GM18505 (cell line): ENCODE results near the gene ETV1.

Experiments
- ATAC-seq: cut with Tn5 transposase; IDR thresholded peaks from one replicate; pipeline ENCODE4 v1.9.1; 2021; ENCODE audit not compliant: unreplicated experiment
- POLR2A ChIP-seq: IDR thresholded peaks from 4 replicates; pipeline ENCODE4 v1.6.1; 2011; ENCODE audit warnings: borderline replicate concordance; ENCODE audit not compliant: insufficient read depth, insufficient read length; ENCODE audit errors: extremely low read depth

The ETV1 gene

GRCh38 chr7:13856012-13856411, 133.5 kb downstream of the ETV1 start:
- no peak for ATAC-seq
- no peak for TF ChIP-seq POLR2A

DNA sequence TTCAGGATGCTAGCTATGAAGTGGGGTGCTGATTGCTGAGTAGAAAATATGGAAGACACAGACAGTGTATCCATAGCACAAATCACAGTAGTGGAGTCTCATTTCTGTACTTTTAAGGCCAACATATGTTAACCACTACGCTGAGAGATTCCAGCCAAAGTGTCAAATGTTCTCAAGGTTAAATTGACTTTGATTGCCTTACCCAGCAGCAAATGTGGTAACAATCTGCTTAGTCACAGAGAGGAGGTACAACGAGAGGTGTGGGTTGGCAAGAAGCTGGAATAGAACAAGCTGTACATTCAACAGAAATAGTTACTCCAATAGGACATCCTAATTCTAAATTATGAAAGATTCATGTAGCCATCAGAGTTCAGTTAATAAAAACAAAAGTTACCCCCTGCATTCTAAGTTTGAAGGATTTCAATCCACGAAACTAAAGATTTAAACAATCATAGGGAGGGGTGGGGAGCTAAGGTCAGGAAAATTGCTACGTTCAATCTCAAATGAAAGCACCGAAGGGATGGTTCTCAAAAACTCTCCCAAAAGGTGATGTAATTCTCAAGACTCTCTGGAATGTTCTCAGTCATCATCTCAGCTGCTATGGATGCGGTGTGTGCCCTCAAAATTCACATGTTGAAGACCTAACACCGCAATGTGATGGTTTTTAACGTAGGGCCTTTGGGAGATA, 137.0 kb downstream of the ETV1 start:
- no peak for ATAC-seq
- TF ChIP-seq POLR2A = no peak

GRCh38 chr7:13851736-13852135, 137.7 kb downstream of the ETV1 start:
- ATAC-seq = no peak
- TF ChIP-seq POLR2A = no peak

GRCh38 chr7:13850185-13850752, 139.2 kb downstream of the ETV1 start:
- no peak for TF ChIP-seq POLR2A
- peak; percentile 98 for ATAC-seq

DNA sequence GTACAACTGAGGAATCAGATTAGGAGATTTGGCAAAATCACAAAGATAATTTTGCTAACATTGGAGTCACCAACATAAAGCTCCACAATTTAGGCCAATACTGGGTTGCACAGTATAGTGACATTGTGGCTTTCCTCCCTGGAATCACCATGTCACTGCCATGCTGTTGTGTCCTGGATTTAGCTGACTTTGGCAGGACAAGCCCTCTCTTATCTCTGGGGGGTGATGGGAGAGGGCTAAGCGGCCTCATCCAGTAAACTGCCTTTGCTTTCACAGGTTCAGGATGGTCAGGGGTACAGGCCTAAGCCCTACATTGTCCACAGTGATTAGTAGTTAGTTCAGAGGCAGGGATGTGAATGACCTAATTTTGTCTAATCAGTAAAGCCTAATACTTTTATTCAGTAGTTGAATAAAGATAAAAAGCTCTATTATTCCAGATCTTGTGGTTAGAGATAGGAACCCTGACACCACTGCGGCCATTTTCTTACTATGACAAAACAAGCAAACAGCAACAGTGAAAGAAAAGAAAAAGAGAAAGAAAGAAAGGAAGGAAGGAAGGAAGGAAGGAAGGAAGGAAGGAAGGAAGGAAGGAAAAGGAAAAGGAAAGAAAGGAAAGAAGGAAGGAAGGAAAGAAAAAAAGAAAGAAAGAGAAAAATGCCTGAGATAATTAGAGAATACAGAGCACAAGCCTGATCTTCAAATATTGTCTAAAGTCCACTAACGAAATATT, 140.1 kb downstream of the ETV1 start:
- TF ChIP-seq POLR2A = no peak
- no peak for ATAC-seq

GRCh38 chr7:13848681-13849131, 140.8 kb downstream of the ETV1 start:
- no peak for TF ChIP-seq POLR2A
- no peak for ATAC-seq

DNA sequence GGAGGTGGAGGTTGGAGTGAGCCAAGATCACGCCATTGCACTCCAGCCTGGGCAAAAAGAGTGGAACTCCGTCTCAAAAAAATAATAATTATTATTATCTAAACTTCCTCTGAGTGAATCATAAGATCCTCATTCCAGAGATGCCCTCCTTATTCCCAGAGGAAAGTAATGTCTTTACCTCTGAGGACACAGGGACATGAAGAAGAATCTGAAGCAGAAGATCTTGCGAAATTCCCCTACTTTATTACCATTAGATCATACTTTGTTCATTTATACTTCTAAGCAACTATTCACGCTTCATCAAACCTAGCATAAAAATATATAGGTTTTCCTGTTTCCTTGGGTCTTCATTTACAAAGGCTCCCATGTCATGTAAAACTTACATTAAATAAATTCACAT, 143.1 kb downstream of the ETV1 start:
- TF ChIP-seq POLR2A = no peak
- no peak for ATAC-seq

GRCh38 chr7:13845601-13846000, 143.9 kb downstream of the ETV1 start:
- TF ChIP-seq POLR2A = no peak
- ATAC-seq = no peak

- ATAC-seq = no peak
Observed at GRCh38 chr7:13844954-13845353, 144.5 kb downstream of the ETV1 start.

DNA sequence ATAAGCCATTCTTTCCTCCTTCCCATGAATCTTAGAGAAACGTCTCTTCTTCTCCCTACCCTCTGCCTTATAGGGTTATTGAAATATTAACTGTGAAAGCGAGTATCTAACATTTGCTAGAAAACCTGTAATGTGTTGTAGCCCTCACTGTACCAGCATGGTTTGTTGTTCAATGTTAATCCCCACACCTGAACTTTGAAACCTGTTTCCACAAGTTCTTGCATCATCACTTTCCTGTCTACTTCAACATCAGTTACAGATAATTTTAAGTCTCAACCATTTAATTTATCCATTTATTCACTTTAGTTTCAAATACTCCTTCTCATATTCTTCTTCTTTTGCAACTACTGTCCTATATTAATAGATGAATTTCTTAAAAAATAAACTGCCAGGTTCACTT, 148.2 kb downstream of the ETV1 start:
- no peak for TF ChIP-seq POLR2A
- ATAC-seq = no peak

More at GRCh38 chr7:13844954-13845353, 144.5 kb downstream of the ETV1 start:
- no peak for TF ChIP-seq POLR2A
